ENCODE results near the gene PTGES.
"Not testable (repeated sequence)": the region's sequence is repeated elsewhere in the genome, so short reads cannot be mapped to it uniquely, and the experiment has no call there.

The PTGES gene

DNA sequence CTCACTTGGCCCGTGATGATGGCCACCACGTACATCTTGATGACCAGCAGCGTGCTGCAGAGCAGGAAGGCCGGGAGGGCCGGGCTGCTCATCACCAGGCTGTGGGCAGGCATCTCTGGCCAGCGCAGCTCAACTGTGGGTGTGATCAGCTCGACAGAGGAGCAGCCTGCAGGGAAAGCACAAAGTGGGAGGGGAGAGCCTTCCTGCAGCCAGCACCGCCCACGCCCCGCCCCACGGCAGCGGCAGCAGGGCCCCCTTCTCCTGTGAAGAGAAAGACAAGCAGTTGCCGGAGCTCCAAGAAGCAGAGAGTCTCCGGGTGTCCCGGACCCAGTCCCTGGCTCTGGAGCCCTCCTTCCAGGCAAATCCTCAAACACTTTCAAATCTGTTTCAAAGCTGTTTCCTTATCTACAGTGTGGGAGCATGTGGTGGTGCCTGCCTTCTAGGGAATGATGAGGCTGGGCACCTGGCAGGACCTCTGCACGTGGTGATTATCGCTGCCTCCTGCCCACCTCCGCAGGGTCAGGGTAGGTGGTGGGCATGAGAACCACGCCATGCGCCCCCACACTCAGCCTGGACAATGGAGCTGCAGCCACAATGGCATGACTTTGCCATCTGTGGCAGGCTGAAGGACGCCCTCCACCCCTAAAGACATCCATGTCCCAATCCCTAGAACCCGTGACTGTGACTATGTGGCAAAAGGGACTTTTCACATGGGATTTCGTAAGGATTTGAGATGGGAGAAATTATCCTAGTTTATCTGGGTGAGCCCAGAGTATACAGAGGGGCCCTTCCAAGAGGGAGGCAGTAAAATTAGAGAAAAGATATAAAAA lies at the start of gene PTGES:
PTGES (minus strand) TSS at position 143 of the 830 bp plus-strand sequence; CDS start at position 113, 30 bp downstream.
- DNase-seq (ENCODE audit: low read depth in 1 of 2, low spot score in 1 of 2) = peak in 1 of 2 donors; percentile 49

- DNase-seq (ENCODE audit: low read depth in 1 of 2, low spot score in 1 of 2) = no peak
Measured at GRCh38 chr9:129801504-129801903, 48.7 kb upstream of the PTGES start.

DNA sequence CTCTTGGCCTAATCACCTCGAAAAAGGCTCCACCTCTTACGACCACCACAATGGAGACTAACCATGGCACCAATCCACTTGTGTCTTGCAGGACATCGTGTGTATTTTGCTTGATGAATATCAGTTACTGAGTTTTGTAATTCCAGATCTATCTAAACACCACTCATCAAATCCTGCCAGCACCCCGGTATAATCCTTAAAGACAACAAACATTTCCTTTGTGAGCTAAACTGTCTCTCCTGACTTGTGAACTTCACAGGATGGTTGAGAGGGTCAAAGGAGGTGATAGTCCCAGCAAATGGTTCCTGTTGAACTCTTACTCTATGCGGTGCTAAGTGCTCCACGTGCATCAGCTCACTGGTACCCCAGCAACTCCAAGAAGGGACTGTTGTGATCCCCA lies 46.1 kb upstream of the PTGES start:
- no peak for DNase-seq (ENCODE audit: low read depth in 1 of 2, low spot score in 1 of 2)

DNA sequence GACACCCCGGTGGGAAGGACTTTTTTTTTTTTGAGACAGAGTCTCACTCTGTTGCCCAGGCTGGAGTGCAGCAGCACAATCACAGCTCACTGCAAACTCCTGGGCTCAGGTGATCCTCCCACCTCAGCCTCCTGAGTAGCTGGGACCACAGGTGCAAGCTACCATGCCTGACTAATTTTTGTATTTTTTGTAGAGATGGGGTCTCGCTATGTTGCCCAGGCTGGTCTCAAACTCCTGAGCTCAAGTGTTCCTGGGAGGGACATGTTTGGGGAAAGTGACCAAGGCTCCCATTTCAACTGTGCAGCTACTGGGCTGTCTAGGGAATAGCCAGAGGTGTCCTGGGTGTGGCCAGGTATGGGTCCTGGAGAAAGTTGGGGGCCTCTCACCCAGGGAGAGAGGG lies 43.2 kb upstream of the PTGES start:
- not testable (repeated sequence) for DNase-seq (ENCODE audit: low read depth in 1 of 2, low spot score in 1 of 2)

DNA sequence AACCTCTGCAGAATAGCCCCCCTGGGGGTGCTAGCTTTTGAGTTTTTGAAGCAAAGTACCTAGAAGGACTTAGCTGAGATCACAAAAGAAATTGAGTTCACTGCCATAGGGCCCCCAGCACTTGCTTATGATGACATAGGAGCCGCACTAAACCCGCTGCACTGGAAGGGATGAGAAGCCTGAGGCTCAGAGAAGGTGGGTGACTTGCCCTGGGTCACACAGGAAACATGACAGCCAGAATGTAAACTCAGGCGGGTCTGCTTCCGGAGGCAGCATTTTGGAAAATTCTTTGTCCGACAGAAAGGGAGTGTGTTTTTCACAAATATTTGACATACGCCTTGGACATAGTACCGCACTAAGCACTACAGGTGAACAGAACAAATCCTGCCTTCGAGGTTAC lies 41.7 kb upstream of the PTGES start:
- DNase-seq (ENCODE audit: low read depth in 1 of 2, low spot score in 1 of 2) = no peak

GRCh38 chr9:129786481-129786880 lies 33.6 kb upstream of the PTGES start:
- DNase-seq (ENCODE audit: low read depth in 1 of 2, low spot score in 1 of 2) = no peak

GRCh38 chr9:129785866-129786265 lies 33.0 kb upstream of the PTGES start:
- no peak for DNase-seq (ENCODE audit: low read depth in 1 of 2, low spot score in 1 of 2)

- DNase-seq (ENCODE audit: low read depth in 1 of 2, low spot score in 1 of 2) = not testable (repeated sequence)
Measured at GRCh38 chr9:129784970-129785369, 32.1 kb upstream of the PTGES start.

GRCh38 chr9:129783516-129784361 lies 30.9 kb upstream of the PTGES start:
- peak; percentile 35 to 50 for DNase-seq (ENCODE audit: low read depth in 1 of 2, low spot score in 1 of 2)

- DNase-seq (ENCODE audit: low read depth in 1 of 2, low spot score in 1 of 2) = no peak
Measured at GRCh38 chr9:129781981-129782380, 29.1 kb upstream of the PTGES start.

GRCh38 chr9:129781131-129781530 lies 28.3 kb upstream of the PTGES start:
- DNase-seq (ENCODE audit: low read depth in 1 of 2, low spot score in 1 of 2) = no peak

DNA sequence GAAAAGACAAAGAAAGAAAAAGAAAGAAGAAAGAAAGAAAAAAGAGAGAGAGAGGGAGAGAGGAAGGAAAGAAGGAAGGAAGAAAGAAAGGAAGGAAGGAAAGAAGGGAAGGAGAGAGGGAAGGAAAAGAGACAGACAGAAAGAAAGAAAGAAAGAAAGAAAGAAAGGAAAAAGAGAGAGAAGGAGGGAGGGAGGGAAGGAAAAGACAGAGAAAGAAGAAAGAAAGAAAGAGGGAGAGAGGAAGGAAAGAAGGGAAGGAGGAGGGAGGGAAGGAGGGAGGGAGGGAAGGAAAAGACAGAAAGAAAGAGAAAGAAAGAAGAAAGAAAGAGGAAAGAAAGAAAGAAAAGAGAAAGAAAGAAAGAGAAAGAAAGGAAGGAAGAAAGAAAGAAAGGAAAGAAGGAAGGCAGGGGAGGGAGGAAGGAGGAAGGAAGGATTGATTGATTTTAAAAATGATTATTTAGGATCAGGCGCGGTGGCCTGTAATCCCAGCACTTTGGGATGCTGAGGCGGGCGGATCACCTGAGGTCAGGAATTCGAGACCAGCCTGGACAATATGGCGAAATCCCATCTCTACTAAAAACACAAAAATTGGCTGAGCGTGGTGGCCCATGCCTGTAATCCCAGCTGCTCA lies 26.8 kb upstream of the PTGES start:
- no peak for DNase-seq (ENCODE audit: low read depth in 1 of 2, low spot score in 1 of 2)

- DNase-seq (ENCODE audit: low read depth in 1 of 2, low spot score in 1 of 2) = no peak
Measured at GRCh38 chr9:129778469-129778868, 25.6 kb upstream of the PTGES start.

DNA sequence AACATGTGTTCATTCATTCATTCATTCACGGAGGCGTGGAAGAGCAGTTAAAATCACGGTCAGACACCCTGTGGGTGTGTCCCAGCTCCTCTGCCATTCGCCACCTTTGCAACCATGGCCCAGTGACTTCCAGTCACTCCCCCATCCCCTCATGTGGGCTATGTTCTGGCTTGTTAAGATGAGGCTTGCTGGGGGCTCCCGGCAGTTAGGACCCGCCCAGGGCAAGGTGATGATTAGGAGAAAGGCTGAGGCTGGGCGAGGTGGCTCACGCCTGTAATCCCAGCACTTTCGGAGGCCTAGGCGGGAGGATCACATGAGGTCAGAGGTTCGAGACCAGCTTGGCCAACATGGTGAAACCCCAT lies 24.9 kb upstream of the PTGES start:
- no peak for DNase-seq (ENCODE audit: low read depth in 1 of 2, low spot score in 1 of 2)

DNA sequence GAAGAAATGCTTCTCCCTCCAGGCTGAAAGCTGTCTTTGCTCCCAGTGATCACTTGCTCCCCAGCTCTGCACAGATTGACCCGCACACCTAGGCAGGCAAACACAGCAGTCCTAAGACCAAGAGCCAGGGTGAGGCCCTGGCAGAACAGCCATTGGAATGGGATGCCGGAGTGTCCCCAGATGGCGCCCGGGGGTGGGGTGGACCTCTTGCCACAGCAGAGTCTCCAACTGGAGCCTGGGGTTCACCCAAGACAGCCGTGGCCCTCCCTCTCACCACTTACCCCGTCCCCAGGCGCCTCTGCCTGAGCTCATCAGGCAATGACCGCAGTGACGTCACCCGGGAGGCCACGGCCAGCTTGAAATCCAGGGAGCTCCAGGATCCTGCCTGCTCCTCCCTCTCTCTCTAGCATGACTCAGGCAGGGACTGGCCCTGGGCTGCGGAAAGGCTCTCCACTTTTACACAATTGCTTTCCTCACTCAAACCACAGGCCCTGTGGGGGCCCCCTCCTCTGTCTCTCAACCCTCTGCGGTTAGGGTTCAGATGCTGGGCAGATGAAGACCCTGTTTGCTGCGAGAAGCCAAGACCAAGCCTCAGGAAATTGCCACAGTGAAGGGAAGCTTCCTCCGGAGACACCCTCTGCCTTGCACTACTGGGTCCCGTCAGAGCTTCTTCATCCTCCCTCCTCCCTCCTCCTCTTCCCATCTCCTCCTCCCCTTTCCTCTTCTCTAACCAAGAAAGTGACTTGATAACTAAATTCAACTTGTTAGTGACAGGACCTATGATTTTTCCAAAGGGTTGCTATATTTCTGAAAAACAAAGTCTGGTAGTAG lies 24.3 kb upstream of the PTGES start:
- peak in 1 of 2 donors; percentile 8 for DNase-seq (ENCODE audit: low read depth in 1 of 2, low spot score in 1 of 2)

DNA sequence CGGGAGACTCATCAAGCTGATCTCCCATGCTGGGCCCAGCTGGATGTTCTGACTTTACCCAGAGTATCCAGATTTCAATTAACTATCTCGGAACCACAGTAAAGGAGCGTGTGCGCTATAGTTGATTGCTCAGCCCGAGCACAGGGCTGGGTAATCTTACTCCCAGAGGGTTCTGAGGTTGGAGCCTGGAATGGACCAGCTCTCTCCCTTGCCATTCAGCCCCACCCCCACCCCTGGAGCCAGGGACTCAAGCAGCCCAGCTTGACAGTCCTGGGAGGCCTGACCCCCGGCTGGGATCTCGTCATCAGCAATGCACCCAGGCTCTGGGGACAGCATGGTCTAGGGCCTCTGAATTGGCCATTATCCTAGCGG lies 23.7 kb upstream of the PTGES start:
- no peak for DNase-seq (ENCODE audit: low read depth in 1 of 2, low spot score in 1 of 2)

DNA sequence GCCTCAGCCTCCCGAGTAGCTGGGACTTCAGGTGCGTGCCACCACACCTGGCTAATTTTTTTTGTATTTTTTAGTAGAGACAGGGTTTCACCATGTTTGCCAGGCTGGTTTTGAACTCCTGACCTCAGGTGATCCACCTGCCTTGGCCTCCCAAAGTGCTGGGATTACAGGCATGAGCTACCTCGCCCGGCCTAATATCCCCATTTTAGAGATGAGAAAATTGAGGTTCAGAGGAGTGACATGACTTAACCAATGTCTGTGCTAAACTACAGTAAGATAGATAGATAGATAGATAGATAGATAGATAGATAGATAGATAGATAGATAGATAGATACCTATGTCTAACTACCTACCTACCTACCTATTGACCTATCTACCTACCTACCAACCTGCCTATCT lies 23.3 kb upstream of the PTGES start:
- not testable (repeated sequence) for DNase-seq (ENCODE audit: low read depth in 1 of 2, low spot score in 1 of 2)

DNA sequence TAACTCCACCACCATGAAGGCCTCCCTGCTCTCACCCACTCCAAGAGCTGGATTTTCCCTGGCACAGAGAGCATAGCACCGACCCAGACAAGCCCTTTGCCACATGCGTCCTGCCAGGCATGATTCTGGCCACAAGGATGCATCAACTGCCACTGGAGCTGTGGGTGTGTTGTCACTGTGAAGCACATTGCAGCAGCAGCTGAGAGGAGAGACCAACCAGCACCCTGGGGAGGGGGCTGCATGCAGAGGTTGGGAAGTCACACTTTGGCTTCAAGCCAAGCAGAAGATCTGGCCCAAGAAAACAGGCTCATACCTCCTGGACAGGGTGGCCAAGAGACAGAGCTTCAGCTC lies 22.6 kb upstream of the PTGES start:
- no peak for DNase-seq (ENCODE audit: low read depth in 1 of 2, low spot score in 1 of 2)

DNA sequence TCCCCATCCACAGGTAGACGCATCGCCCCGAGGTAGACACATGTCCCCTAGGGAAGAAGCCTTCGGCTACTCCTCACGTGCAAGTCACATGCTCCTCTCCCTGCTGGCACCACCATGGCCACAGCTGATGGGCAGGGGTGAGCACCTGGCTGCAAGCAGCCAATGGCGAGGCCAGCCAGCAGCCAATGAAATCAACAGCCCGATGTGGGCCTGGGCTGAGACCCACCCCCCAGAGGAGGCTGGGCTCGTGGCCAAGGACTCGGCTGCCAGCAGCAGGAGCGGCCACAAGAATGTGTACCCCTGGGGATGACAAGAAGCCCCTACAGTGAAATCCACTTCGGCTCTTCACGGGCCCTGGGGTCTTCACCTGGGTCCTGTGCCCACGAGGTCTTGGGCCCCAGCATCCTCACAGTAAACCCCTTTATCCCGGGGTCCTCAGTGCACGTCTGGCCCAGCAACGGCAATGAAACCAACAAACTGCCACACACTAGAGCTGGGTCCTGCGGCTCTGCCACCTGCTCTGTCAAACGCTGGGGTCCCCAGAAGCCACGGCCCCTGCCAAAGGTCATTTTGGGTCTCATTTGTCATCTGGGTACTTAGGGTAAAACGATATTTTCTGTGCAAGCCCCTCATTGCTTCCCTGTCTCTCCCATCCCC lies 22.1 kb upstream of the PTGES start:
- DNase-seq (ENCODE audit: low read depth in 1 of 2, low spot score in 1 of 2) = no peak

DNA sequence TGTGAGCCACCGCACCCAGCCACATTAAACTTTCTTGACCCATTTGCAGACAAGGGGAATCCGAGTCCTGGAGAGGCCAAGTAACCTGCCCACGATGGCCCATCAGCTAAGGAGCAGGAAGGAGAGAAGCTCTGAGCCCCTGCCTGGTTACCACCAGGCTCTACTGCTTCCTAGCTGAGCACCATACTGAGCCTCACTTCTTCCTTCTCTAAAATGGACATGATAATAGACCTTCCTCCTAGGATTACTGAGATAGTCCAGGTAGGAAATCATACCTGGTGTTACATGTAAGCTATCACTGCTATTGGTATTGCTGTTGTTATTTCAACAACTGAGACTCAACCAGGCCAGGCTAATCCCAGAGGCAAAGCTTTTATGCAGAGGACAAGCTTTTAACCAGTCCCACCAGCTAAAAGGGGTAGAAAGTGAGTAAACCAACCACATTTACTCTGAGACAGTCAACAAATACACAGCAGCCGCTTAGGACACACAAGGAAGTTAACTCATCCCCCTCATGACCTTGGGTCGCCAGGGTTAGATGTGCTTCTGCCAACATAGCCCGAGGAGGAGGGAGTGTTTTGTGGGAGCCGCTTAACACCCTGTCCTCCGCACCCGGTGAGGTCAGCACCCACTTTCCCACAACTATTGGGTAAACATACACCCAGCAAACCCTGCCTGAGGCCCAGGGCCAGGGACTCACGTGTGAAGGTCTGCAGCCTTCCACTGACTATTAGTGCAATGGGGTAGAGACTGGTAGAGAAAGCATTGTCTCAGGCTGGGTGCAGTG lies 20.6 kb upstream of the PTGES start:
- no peak for DNase-seq (ENCODE audit: low read depth in 1 of 2, low spot score in 1 of 2)

All from stimulated activated CD4-positive, alpha-beta T cell treated with anti-CD3 and anti-CD28 coated beads, Interleukin-15, amount 100 ng/mL, for 1 hour (primary cell).